Thyroid gland (tissue), 4 donors: Measurements from ENCODE around the gene NPNT.

Experiments used
- POLR2A ChIP-seq, 2 donors: fragments of 450-650 bp; IDR thresholded peaks; one replicate each; pipeline ENCODE4 v1.6.1; 2017; ENCODE audit warnings: antibody characterized with exemption in 2 of 2, mild to moderate bottlenecking in 2 of 2, moderate library complexity in 1 of 2
- TF ChIP-seq, protein P1 (sequence below), 6 experiments: fragments of 200-600 bp in 3 of 6; fragments of 450-650 bp in 3 of 6; sonication (generic) in 3 of 6; IDR thresholded peaks; one replicate each; pipeline ENCODE4 v1.5.1; 2016 to 2019; ENCODE audit warnings: antibody characterized with exemption in 6 of 6, mild to moderate bottlenecking in 2 of 6, inconsistent platforms in 1 of 6, moderate library complexity in 1 of 6

DNA sequence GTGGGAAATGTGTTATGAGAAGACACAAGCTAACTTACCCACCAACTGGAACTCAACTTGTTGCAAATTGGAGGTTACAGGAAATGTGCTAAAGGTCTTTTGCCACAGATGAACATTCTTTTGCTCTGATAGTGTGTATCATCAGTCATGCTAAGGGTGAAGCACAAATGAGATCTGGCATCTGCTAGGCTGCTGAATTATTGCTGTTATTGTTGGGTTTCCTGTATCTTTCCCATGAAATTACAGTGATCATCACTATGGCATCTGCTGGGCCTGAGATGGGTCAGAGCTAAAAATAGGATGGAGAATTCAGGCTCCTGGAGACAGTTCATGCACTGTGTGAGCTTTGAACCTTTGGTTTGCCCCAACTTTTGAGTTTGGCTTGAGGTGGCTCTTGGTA is 124.5 kb downstream of the NPNT start:
- TF ChIP-seq, protein P1, sequence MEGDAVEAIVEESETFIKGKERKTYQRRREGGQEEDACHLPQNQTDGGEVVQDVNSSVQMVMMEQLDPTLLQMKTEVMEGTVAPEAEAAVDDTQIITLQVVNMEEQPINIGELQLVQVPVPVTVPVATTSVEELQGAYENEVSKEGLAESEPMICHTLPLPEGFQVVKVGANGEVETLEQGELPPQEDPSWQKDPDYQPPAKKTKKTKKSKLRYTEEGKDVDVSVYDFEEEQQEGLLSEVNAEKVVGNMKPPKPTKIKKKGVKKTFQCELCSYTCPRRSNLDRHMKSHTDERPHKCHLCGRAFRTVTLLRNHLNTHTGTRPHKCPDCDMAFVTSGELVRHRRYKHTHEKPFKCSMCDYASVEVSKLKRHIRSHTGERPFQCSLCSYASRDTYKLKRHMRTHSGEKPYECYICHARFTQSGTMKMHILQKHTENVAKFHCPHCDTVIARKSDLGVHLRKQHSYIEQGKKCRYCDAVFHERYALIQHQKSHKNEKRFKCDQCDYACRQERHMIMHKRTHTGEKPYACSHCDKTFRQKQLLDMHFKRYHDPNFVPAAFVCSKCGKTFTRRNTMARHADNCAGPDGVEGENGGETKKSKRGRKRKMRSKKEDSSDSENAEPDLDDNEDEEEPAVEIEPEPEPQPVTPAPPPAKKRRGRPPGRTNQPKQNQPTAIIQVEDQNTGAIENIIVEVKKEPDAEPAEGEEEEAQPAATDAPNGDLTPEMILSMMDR (IDR thresholded peaks at IDR 0.05): no peak
- no peak for TF ChIP-seq POLR2A (IDR thresholded peaks at IDR 0.05)
